Measurements from ENCODE around the gene NHS.

Gene NHS

DNA sequence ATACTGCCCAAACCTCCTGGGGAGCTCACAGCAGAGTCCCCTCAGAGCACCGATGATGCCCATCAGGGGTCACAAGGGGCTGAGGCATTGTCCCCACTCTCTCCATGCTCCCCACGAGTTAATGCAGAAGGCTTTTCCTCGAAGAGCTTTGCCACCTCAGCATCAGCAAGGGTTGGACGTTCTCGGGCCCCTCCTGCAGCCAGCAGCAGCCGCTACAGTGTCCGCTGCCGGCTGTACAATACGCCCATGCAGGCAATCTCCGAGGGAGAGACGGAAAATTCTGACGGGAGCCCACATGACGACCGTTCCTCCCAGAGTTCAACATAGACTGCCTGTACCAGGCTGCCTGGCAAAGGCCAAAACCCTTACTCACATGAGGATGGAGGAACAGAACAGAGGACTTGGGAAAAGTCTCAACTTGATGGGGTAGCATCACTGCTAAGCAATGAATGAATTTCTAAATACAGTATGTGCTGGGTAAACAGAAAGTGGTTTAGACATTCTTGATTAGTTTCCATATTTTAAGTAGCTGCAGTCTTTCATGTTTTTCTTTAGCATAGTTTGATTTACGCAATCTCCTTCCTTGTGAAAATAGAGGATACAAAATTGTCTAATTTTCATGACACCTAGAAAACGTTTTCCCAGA, 357.3 kb downstream of the NHS start:
- TF ChIP-seq POLR2A (IDR thresholded peaks at IDR 0.05; ENCODE audit: low read depth, low read length): no peak
- no peak for FAIRE-seq
- DNase-seq (ENCODE audit: insufficient read length, low spot score): no peak

DNA sequence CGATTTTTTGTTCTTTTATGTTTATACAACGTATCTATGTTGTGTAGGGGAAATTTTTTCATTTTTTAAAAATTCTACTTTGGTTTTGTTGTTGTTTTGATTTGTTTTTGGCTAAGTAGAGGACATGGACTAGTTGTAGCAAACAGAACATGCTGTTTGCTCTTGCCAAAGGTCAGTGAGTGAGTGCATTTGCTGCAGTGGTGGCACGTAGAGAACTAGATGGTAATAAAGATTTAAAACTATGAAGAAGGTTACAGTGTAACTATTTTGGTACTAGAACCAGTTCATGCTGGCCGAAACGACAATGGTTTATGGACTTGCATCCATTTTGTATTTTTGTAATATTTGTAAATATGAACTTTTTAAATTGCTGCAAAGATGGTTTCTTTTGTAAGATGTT, 360.4 kb downstream of the NHS start:
- FAIRE-seq (no peak), DNase-seq (ENCODE audit: insufficient read length, low spot score) (no peak)
- no peak for TF ChIP-seq POLR2A (IDR thresholded peaks at IDR 0.05; ENCODE audit: low read depth, low read length)

DNA sequence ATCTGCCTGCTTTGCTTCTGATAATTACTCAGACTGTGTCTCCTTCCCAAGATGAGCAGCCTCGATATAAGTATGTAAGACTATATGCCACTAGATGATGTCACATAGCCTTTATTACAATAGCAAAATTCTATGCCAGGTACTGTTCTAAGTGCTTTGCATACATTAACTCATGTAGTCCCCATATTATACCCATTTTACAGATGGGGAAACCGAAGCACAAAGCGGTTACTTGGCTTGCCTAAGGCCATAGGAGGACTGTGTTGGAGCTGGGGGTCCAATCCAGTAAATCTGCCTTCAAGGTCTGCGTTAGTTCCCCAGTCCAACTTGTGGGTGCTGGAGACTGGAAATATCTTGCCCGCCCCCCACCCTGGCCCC, 361.5 kb downstream of the NHS start:
- FAIRE-seq: no peak
- DNase-seq (ENCODE audit: insufficient read length, low spot score): no peak

DNA sequence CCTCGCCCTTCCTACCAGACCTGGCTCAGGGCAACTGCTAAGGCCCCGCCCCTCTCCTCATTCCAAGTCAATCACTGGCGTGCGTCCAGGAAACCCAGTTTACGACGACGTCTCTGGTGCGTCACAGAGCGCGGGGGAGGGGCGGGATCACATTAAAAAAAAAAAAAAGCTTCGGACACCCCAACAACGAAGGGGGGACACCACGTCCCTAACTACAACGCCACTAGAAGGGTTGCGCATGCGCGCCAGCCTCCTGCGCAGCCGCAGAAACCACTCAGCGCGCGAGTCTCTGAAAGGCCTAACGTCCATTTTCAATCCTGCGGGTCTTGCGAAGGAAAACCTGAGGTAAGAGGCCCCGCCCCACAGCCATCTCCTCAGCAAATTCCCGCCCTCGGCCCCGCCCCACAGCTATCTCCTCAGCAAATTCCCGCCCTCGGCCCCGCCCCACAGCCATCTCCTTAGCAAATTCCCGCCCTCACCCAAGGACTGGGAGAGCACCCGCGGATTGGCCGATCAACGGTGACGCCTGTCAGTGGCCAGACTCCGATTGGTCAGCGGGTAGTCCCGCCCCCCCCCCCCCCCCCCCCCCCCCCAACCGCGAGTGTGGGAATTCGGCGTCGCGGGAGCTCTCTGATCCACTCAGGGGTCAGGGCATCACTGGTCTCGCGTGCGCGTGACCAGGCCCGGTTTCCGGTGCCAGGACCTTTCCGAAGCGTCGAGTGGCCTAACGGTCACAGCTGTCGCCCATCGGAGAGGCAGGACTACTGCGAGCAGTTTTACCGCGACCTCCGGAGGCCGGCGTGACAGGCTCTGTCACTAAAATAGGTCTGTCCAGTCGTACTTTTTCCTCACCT, 362.1 kb downstream of the NHS start, which contains the start of gene SCML1:
SCML1 (plus strand) TSS at position 638 of the 854 bp plus-strand sequence. CDS start 6,694 bp downstream, outside the sequence.
- peak; percentile 6 for FAIRE-seq
- peak; percentile 45 for TF ChIP-seq POLR2A (IDR thresholded peaks at IDR 0.05; ENCODE audit: low read depth, low read length)
- peak; percentile 30 for DNase-seq (ENCODE audit: insufficient read length, low spot score)

More for the DNA sequence above, 361.5 kb downstream of the NHS start:
- no peak for TF ChIP-seq POLR2A (IDR thresholded peaks at IDR 0.05; ENCODE audit: low read depth, low read length)

DNA sequence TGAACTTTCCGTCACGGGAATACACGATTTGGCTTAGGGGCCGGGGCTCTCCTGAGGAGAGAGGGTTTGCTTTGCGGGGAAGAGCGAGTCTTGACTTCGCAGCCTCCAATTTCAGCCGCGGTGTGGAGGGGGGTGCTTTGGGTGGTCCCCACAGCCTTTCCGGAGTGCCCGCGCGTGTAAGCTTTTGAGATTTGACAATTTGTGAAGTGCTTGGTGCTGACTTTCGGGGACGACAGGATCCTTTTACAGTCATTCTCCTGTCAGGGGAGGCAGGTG, 362.6 kb downstream of the NHS start:
- FAIRE-seq (no peak), DNase-seq (ENCODE audit: insufficient read length, low spot score) (no peak)
- no peak for TF ChIP-seq POLR2A (IDR thresholded peaks at IDR 0.05; ENCODE audit: low read depth, low read length)

DNA sequence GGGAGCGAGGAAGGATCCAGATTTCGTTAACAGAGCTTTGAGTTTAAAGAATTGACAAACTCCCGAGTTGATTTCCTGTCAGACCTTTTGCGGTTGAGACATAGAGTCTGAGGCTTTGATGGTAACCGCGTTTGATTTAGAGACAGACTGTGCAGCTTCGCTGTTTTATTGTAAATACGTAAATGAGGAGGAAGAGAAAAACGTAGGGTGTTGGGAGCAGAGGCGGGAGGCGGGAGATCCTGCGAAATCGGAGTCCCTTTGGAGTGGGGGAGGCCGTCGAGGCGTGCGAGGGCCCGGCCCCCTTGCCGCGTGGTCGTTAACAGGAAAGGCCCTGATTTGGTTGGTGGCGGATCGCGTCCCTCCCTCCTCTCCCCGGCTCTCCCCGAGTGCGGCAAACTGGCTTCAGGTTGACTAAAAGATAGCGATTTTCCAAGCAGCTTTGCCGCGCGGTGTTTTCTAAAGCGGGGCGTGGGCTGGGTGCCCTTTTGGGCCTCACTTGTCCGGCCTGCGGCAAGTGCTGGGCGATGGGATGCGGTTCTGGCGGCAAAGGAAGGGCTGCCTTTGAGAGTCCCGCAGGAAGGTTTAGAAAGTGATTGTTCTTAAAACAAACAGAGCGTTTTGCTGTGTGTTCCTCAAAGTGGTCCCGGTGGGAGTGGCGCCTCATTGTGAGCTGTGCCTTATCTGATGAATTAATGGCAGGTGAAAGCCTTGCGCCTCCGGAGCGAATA, 363.1 kb downstream of the NHS start:
- no peak for DNase-seq (ENCODE audit: insufficient read length, low spot score)

DNA sequence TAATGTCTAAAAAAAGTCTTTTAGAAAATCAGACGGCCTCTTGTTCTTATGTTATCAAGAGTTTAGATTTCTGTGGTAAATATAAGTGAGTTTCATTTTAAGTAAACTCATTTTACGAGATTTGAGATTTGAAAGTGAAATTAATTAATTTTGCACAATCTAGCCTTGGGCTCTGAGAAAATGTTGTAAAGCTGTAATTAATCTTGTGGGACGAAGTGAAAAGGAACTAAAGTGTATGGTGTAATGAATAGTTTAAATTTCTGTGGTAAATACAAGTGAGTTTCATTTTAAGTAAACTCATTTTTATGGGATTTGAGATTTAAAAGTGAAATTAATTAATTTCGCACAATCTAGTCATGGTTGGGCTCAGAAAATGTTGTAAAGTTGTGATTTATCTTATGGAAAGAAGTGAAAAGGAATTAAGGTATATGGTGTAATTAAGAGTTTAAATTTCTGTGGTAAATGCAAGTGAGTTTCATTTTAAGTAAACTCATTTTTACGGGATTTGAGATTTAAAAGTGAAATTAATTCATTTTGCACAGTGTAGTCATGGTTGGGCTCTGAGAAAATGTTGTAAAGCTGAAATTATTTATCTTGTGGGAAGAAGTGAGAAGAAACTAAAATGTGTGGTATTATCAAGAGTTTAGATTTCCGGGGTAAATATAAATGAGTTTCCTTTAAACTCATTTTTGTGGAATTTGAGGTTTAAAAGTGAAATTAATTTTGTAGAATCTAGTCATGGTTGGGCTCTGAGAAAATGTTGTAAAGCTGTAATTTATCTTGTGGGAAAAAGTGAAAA, 363.9 kb downstream of the NHS start:
- TF ChIP-seq POLR2A (IDR thresholded peaks at IDR 0.05; ENCODE audit: low read depth, low read length): no peak
- FAIRE-seq: no peak
- no peak for DNase-seq (ENCODE audit: insufficient read length, low spot score)

More for the DNA sequence above, 363.1 kb downstream of the NHS start:
- no peak for FAIRE-seq
- TF ChIP-seq POLR2A (IDR thresholded peaks at IDR 0.05; ENCODE audit: low read depth, low read length): no peak

DNA sequence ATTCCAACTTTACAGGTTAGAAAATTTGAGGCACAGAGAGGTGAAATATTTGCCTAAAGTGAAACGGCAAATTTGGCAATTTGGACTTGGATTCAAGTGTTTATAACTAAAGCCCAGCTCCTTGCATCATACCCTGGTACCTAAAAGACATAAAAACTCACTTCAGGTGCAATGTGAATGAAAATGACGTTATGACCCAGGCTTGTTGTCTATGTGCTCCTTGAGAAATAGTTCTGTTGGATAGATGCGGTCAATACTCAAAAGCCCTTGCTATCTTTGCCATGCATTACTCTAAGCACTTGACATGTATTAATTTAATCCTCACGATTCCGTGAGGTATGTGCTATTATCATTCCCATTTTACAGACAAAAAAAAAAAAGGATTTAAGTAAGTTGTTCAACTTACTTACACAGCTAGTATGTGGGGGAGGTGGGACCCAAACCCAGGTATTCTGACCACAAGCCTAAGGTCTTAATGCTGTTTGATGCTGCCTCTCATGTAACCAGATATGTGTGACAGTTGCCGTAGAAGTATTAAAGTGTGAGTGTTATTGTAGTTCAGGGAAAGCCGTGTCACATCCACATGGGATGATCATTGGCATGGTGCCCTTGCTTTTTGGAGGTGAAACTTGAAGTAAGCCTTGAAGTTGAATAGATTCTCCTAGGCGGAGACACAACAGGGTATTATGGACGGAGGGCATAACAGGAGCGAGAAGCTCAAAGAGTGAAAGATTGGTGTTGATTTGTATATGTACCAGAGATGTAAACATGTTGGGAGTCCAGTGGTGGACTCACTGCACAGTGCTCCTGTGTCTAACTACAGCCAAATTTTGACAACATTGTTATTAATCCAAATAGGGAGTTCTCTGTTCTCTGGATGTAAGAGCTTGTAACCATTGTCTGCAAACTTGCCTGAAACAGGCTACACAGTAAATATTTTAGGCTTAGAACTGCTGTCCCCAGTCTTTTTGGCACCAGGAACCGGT, 365.4 kb downstream of the NHS start:
- DNase-seq (ENCODE audit: insufficient read length, low spot score) (no peak), FAIRE-seq (no peak)
- no peak for TF ChIP-seq POLR2A (IDR thresholded peaks at IDR 0.05; ENCODE audit: low read depth, low read length)

DNA sequence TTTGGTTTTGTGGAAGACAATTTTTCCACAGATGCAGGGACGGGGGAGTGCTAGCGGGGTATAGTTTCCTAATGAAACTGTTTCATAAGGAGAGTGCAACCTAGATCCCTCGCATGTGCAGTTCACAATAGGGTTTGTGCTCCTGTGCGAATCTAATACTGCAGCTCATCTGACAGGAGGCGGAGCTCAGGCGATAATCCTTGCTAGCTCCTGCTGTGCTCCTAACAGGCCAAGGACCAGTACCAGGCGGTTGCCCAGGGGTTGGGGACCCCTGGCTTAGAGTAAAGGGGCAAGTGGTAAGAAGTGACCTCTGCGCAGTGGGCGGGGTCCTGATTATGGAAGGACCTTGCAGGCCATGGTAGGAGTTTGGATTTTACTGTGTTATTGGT, 366.1 kb downstream of the NHS start:
- FAIRE-seq: no peak
- no peak for TF ChIP-seq POLR2A (IDR thresholded peaks at IDR 0.05; ENCODE audit: low read depth, low read length)
- DNase-seq (ENCODE audit: insufficient read length, low spot score): no peak

DNA sequence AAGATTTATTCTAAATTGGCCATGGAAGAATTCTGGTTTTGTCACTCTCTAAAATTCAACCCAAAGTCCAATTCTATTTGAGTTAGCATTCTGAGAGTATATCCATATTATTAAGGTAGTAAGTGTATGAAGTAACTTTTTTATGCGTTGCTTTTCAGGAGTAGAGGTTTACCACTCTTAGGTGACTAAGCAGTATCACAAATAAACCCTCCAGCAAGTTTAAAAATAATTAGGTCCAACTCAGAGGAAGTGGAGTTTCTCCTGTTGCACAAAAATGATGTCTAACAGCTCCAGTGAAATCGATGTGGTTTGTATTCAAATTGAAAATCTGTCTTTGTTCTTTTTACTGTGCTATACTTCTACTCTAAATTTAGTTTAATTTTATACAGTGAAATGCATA, 368.9 kb downstream of the NHS start:
- no peak for TF ChIP-seq POLR2A (IDR thresholded peaks at IDR 0.05; ENCODE audit: low read depth, low read length)

DNA sequence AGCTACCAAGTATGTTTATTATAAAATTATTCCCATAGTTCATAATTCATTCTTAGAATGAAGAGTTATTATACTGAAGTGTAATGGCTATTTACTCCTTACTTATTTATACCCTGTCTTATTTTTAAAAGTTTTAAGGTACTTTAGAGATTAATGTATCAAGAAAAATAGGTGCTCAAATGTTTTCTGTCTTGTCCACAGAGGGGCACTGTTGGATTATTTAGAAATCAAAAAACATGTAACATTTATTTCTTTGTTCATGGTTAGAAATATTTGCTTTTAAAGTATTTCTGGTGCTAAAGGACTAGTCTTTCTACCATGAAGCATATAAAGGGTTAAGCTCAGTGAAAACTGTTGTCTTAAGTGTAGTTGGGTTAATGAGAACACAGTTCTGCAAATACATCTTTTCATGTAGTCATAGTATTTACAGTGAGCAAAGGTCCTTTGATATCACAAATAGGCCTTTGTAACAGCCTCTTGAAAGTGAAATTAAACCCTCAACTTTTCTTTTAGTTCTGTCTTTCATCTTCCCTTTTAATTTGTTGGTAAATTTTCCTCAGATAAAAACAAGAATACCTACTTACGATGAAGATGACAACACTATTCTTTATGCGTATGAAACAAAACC, 370.0 kb downstream of the NHS start:
- DNase-seq (ENCODE audit: insufficient read length, low spot score): no peak
- no peak for TF ChIP-seq POLR2A (IDR thresholded peaks at IDR 0.05; ENCODE audit: low read depth, low read length)
- FAIRE-seq: no peak

More for the DNA sequence above, 368.9 kb downstream of the NHS start:
- DNase-seq (ENCODE audit: insufficient read length, low spot score) (no peak), FAIRE-seq (no peak)

DNA sequence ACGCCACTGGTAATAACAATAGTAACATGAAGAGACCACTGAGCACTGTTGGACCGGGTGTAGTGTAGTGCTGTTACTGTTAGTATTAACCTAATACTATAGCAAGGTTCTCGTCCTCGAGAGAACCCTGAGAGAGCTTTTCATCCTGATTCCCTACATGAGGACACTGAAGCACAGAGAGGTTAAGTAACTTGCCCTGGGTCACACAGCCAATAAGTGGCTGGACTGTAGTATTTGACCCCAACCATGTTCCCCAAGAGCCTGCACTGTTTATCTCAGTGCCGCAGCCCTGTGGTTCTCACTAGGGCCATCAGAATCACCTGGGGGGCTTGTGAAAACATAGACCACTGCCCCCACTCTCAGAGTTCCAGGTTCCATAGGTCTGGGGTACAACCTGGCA, 372.7 kb downstream of the NHS start:
- no peak for FAIRE-seq
- no peak for DNase-seq (ENCODE audit: insufficient read length, low spot score)
- no peak for TF ChIP-seq POLR2A (IDR thresholded peaks at IDR 0.05; ENCODE audit: low read depth, low read length)

All from H54 (cell line).